Fibroblast of lung (primary cell): ENCODE data around the gene PAK2. TPM values are rescaled to one million over a fixed set of nuclear protein-coding genes. Genes with fewer than 3 reads are reported as not detected.
"Not testable (repeated sequence)": the region's sequence is repeated elsewhere in the genome, so short reads cannot be mapped to it uniquely, and the experiment has no call there.

Source experiments
- DNase-seq, 2 donors: peaks; one replicate each; pipeline versions ENCODE4 v3.0.0 to v3.0.0-alpha.2; 2010; ENCODE audit warnings: low read depth in 2 of 2
- H2AFZ ChIP-seq: 2 replicates; pipeline ENCODE4 v1.5.1; 2012; ENCODE audit warnings: low read length, control low read depth, inconsistent platforms
- H3K27ac ChIP-seq: 2 replicates; pipeline ENCODE4 v1.5.1; 2011; ENCODE audit warnings: low read length, control low read depth; ENCODE audit not compliant: insufficient read depth
- H3K27me3 ChIP-seq: 2 replicates; pipeline ENCODE4 v1.5.1; 2011; ENCODE audit warnings: mild to moderate bottlenecking, low read length; ENCODE audit not compliant: control insufficient read depth, insufficient read depth
- H3K36me3 ChIP-seq: 2 replicates; pipeline ENCODE4 v1.5.1; 2011; ENCODE audit warnings: low read length; ENCODE audit not compliant: control insufficient read depth, insufficient read depth
- H3K4me1 ChIP-seq: 2 replicates; pipeline ENCODE4 v1.5.1; 2011; ENCODE audit warnings: low read length; ENCODE audit not compliant: control insufficient read depth, insufficient read depth; ENCODE audit errors: extremely low read depth
- H3K4me2 ChIP-seq: 2 replicates; pipeline ENCODE4 v1.5.1; 2011; ENCODE audit warnings: low read length, control low read depth; ENCODE audit not compliant: insufficient read depth; ENCODE audit errors: extremely low read depth
- H3K4me3 ChIP-seq, 4 experiments: fragments of 200-600 bp in 1 of 4; sonication (generic) in 1 of 4; replicated peaks in 1 of 4; 2 replicates each; pipeline ENCODE4 v1.5.1; 2011 to 2016; ENCODE audit warnings: low read length in 4 of 4, low read depth in 3 of 4, mild to moderate bottlenecking in 3 of 4, control low read depth in 2 of 4, inconsistent platforms in 1 of 4, mixed read lengths in 1 of 4; ENCODE audit not compliant: insufficient read depth in 1 of 4; ENCODE audit errors: control extremely low read depth in 1 of 4
- H3K79me2 ChIP-seq: 2 replicates; pipeline ENCODE4 v1.5.1; 2012; ENCODE audit warnings: mild to moderate bottlenecking, low read length, inconsistent platforms; ENCODE audit not compliant: control insufficient read depth, insufficient read depth
- H3K9ac ChIP-seq: 2 replicates; pipeline ENCODE4 v1.5.1; 2011; ENCODE audit warnings: mild to moderate bottlenecking, low read length, control low read depth; ENCODE audit not compliant: insufficient read depth
- H3K9me3 ChIP-seq: 2 replicates; pipeline ENCODE4 v1.5.1; 2012; ENCODE audit warnings: low read depth, low read length; ENCODE audit not compliant: control insufficient read depth, insufficient read depth
- H4K20me1 ChIP-seq: 2 replicates; pipeline ENCODE4 v1.5.1; 2011; ENCODE audit warnings: low read length; ENCODE audit not compliant: control insufficient read depth, insufficient read depth; ENCODE audit errors: extremely low read depth
- EZH2 ChIP-seq: IDR thresholded peaks from 2 replicates; pipeline ENCODE4 v1.5.1; 2012; ENCODE audit warnings: low read length, control low read depth, mild to moderate bottlenecking; ENCODE audit errors: missing control alignments
- polyA plus RNA-seq, 2 donors: library from polyadenylated mRNA; depleted of rRNA in 1 of 2; stranded (reverse) in 1 of 2; unstranded in 1 of 2; fragments of >200 nt; gene quantifications; 2 replicates each; pipeline ENCODE4 v1.2.1, GENCODE V29; 2011 to 2012; ENCODE audit warnings: missing spikeins in 1 of 2
- total RNA-seq: library from RNA; depleted of rRNA; stranded (reverse); fragments of >200 nt; gene quantifications from 2 replicates; pipeline ENCODE4 v1.2.1, GENCODE V29; 2014
- TF ChIP-seq, protein P1 (sequence below), 2 donors: IDR thresholded peaks in 1 of 2; conservative IDR thresholded peaks in 1 of 2; 1 replicate in 1 of 2; 2 replicates in 1 of 2; pipeline ENCODE4 v1.5.1; 2011 to 2012; ENCODE audit warnings: low read length in 2 of 2, control low read depth in 1 of 2, inconsistent platforms in 1 of 2, low read depth in 1 of 2, mild to moderate bottlenecking in 1 of 2

Gene PAK2
- total and polyA plus RNA-seq, 2 donors (not counting 1 experiment from before 2014, with no cell fraction given) = 37.5 to 40.7 TPM

DNA sequence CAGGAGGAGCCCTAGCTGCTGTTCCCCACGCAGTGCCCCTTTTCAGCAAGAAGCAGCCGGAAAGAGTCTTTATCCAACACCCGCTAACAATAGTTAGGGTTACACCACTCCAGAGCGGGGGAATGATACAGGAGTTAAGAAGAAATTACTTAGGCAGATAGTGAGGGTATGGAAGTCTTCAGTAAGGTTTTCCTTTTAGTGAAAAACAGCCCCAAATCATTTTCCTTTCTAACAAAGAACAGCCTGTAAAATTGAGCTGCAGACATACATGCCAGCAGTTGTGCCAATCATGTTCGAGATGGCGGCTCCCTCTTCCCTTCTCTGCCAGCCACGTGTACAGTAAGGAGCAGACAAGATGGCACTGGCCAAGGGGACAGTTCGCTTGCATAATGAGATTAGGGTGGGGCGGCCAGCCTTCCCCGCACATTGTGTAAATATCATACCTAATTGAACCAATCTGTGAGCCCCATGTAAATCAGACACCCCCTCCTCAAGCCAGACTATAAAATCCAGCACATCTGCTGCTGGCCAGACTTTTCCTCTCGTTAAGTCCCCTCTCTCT lies 109.6 kb downstream of the PAK2 start:
- Histone ChIP-seq H4K20me1 (no peaks in the 10 kb centered on the region), H3K36me3 (no peaks in the 10 kb centered on the region), H3K27me3 (no peaks in the 10 kb centered on the region), H3K4me1 (no peaks in the 10 kb centered on the region), H2AFZ (no peak overlapping the region), H3K9ac (no peak overlapping the region), H3K27ac (no peak overlapping the region), H3K4me3 (no peak overlapping the region), H3K9me3 (no peaks in the 10 kb centered on the region), H3K79me2 (no peaks in the 10 kb centered on the region), H3K4me2 (no peak overlapping the region)
- no peak for DNase-seq
- TF ChIP-seq EZH2 = no peak
- TF ChIP-seq, protein P1, sequence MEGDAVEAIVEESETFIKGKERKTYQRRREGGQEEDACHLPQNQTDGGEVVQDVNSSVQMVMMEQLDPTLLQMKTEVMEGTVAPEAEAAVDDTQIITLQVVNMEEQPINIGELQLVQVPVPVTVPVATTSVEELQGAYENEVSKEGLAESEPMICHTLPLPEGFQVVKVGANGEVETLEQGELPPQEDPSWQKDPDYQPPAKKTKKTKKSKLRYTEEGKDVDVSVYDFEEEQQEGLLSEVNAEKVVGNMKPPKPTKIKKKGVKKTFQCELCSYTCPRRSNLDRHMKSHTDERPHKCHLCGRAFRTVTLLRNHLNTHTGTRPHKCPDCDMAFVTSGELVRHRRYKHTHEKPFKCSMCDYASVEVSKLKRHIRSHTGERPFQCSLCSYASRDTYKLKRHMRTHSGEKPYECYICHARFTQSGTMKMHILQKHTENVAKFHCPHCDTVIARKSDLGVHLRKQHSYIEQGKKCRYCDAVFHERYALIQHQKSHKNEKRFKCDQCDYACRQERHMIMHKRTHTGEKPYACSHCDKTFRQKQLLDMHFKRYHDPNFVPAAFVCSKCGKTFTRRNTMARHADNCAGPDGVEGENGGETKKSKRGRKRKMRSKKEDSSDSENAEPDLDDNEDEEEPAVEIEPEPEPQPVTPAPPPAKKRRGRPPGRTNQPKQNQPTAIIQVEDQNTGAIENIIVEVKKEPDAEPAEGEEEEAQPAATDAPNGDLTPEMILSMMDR (conservative IDR thresholded peaks at IDR 0.05 in 1 of 2, IDR thresholded peaks at IDR 0.05 in 1 of 2; ENCODE audit: low read depth in 1 of 2, low read length in 2 of 2) = no peak

DNA sequence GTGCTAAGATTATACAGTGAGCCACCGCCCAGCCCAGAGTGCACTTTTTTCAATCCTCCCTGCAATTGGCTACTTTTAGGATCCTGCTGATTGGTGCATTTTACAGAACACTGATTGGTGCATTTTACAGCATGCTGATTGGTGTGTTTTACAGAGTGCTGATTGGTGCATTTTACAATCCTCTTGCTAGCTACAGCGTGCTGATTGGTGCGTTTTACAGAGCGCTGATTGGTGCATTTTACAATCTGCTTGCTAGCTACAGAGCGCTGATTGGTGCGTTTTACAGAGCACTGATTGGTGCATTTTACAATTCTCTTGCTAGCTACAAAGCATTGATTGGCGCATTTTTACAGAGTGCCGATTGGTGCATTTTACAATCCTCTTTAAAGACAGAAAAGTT lies 123.3 kb downstream of the PAK2 start:
- H3K4me3 ChIP-seq, H3K36me3 ChIP-seq, H2AFZ ChIP-seq, H3K27me3 ChIP-seq, H3K4me2 ChIP-seq, H3K9ac ChIP-seq, H3K4me1 ChIP-seq, H3K79me2 ChIP-seq, DNase-seq, H3K27ac ChIP-seq, H4K20me1 ChIP-seq, H3K9me3 ChIP-seq: not testable (repeated sequence)

DNA sequence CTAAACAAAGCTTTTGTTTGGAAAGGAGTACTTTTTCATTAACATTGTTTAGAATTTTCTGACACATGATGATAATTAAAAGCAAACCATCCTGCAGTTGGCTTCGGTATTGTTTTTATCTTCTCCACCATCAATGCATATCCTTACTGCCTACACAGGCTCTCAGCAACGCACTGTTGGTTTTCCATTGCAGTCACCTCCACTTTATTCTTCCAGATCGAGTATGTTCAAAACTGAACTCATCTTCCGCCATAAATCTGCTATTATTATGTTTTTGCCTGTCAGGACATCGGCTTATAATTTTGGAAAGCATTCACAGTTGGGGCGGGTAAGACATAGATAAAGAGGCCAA lies 127.5 kb downstream of the PAK2 start:
- H3K4me1 ChIP-seq = no peaks in the 10 kb centered on the region
- H3K4me2 ChIP-seq = peak overlapping the region; percentile 59
- H3K79me2 ChIP-seq = peaks cover 42% of the 10 kb centered on the region
- no peak for DNase-seq
- H3K27ac ChIP-seq = peak overlapping the region; percentile 92
- H3K9ac ChIP-seq = peak overlapping the region; percentile 77
- peak overlapping the region; percentile 56 to 95 (median 68) for H3K4me3 ChIP-seq
- no peak for TF ChIP-seq EZH2
- TF ChIP-seq, protein P1 (conservative IDR thresholded peaks at IDR 0.05 in 1 of 2, IDR thresholded peaks at IDR 0.05 in 1 of 2; ENCODE audit: low read depth in 1 of 2, low read length in 2 of 2) = no peak
- no peaks in the 10 kb centered on the region for H4K20me1 ChIP-seq
- H3K27me3 ChIP-seq = no peaks in the 10 kb centered on the region
- no peaks in the 10 kb centered on the region for H3K36me3 ChIP-seq
- no peaks in the 10 kb centered on the region for H3K9me3 ChIP-seq
- H2AFZ ChIP-seq = peak overlapping the region; percentile 99
